ENCODE measurements around the gene PRKD2. TPM values are rescaled to one million over a fixed set of nuclear protein-coding genes. Genes with fewer than 3 reads are reported as not detected.

PRKD2 gene
- total RNA-seq, 1 donor from 2014 or later, result 56.8 TPM

DNA sequence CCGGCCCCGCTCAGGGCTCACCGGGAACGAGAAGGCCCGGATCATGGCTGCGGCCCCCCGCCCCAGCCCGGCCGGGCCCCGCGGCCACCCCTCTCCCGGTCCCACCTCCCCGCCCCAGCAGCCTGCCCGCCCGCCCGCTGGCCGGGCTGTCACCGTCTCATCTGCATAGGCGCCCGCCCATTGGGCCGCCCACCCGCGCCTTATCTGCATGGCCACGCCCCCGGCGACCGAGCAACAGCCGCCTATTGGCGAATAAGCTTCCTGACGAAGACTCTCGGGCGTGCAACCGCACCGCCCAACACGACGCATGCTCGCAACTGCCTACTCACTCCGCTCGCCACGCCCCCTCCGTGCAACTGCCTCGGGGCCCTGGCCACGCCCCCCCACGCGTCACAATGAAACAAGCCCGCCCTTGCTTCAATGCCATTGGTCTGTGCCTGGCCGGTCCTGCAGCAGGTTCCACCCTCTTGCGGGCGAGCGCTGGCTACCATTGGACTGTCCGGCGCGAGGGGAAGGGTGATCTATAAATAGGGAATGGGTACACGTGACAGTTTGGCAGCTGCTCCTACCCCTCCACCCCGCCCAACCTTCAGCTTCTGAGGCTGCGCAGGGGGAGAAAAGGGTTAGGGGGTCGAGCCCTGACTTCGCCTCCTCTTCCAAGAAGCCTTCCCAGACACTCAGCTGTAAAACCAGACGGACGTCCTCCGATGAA is 55.7 kb downstream of the PRKD2 start, which contains the start of gene DACT3:
TSS of gene DACT3 (minus strand) at position 163 of the 712 bp plus-strand sequence. CDS start at position 45, 118 bp downstream.
- peaks cover 28% of the 10 kb centered on the region for H3K27me3 Mint-ChIP-seq
- peak within 1 kb of the TSS; percentile 92 for H3K27ac Mint-ChIP-seq

GRCh38 chr19:46660551-46661019 is 56.3 kb downstream of the PRKD2 start:
- DNase-seq (ENCODE audit: extremely low spot score, unreplicated experiment), result peak; percentile 77
- Mint-ChIP-seq H3K27ac (no peak overlapping the region), H3K4me1 (ENCODE audit: unreplicated experiment) (peaks cover 19% of the 10 kb centered on the region), H3K4me3 (peak overlapping the region; percentile 95), H3K27me3 (peaks cover 28% of the 10 kb centered on the region), H3K9me3 (no peaks in the 10 kb centered on the region), H3K36me3 (peaks cover 4% of the 10 kb centered on the region)
- TF ChIP-seq, protein P1, sequence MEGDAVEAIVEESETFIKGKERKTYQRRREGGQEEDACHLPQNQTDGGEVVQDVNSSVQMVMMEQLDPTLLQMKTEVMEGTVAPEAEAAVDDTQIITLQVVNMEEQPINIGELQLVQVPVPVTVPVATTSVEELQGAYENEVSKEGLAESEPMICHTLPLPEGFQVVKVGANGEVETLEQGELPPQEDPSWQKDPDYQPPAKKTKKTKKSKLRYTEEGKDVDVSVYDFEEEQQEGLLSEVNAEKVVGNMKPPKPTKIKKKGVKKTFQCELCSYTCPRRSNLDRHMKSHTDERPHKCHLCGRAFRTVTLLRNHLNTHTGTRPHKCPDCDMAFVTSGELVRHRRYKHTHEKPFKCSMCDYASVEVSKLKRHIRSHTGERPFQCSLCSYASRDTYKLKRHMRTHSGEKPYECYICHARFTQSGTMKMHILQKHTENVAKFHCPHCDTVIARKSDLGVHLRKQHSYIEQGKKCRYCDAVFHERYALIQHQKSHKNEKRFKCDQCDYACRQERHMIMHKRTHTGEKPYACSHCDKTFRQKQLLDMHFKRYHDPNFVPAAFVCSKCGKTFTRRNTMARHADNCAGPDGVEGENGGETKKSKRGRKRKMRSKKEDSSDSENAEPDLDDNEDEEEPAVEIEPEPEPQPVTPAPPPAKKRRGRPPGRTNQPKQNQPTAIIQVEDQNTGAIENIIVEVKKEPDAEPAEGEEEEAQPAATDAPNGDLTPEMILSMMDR (conservative IDR thresholded peaks at IDR 0.05), result no peak

More for the DNA sequence above, 55.7 kb downstream of the PRKD2 start, which contains the start of gene DACT3:
- no peaks in the 10 kb centered on the region for H3K9me3 Mint-ChIP-seq
- peaks cover 4% of the 10 kb centered on the region for H3K36me3 Mint-ChIP-seq
- peak; percentile 100 for DNase-seq (ENCODE audit: extremely low spot score, unreplicated experiment)
- peak within 1 kb of the TSS; percentile 95 for H3K4me3 Mint-ChIP-seq
- H3K4me1 Mint-ChIP-seq (ENCODE audit: unreplicated experiment), result peaks cover 19% of the 10 kb centered on the region
- TF ChIP-seq, protein P1 (conservative IDR thresholded peaks at IDR 0.05), result no peak

GRCh38 chr19:46660008-46660517 is 56.9 kb downstream of the PRKD2 start:
- TF ChIP-seq, protein P1 (conservative IDR thresholded peaks at IDR 0.05), result no peak
- Mint-ChIP-seq H3K9me3 (no peaks in the 10 kb centered on the region), H3K4me3 (peak overlapping the region; percentile 95), H3K27me3 (peaks cover 30% of the 10 kb centered on the region), H3K36me3 (peaks cover 4% of the 10 kb centered on the region), H3K4me1 (ENCODE audit: unreplicated experiment) (peaks cover 21% of the 10 kb centered on the region), H3K27ac (peak overlapping the region; percentile 57)
- no peak for DNase-seq (ENCODE audit: extremely low spot score, unreplicated experiment)

- peak overlapping the region; percentile 57 for H3K27ac Mint-ChIP-seq
- peak overlapping the region; percentile 95 for H3K4me3 Mint-ChIP-seq
- peaks cover 33% of the 10 kb centered on the region for H3K27me3 Mint-ChIP-seq
- H3K9me3 Mint-ChIP-seq, result no peaks in the 10 kb centered on the region
- TF ChIP-seq, protein P1 (conservative IDR thresholded peaks at IDR 0.05), result no peak
- DNase-seq (ENCODE audit: extremely low spot score, unreplicated experiment), result peak; percentile 82
- H3K4me1 Mint-ChIP-seq (ENCODE audit: unreplicated experiment), result peaks cover 28% of the 10 kb centered on the region
- H3K36me3 Mint-ChIP-seq, result peaks cover 4% of the 10 kb centered on the region
Measured at GRCh38 chr19:46659151-46660007, 57.5 kb downstream of the PRKD2 start.

GRCh38 chr19:46656541-46656940 is 60.4 kb downstream of the PRKD2 start:
- peaks cover 46% of the 10 kb centered on the region for H3K27me3 Mint-ChIP-seq
- no peak overlapping the region for H3K27ac Mint-ChIP-seq
- peaks cover 26% of the 10 kb centered on the region for H3K4me1 Mint-ChIP-seq (ENCODE audit: unreplicated experiment)

More at GRCh38 chr19:46656541-46656940, 60.4 kb downstream of the PRKD2 start:
- peaks cover 7% of the 10 kb centered on the region for H3K36me3 Mint-ChIP-seq
- no peak for DNase-seq (ENCODE audit: extremely low spot score, unreplicated experiment)
- TF ChIP-seq, protein P1 (conservative IDR thresholded peaks at IDR 0.05), result no peak
- peak overlapping the region; percentile 39 for H3K4me3 Mint-ChIP-seq
- no peaks in the 10 kb centered on the region for H3K9me3 Mint-ChIP-seq

Measured in type B pancreatic cell (in vitro differentiated cells).